HG03135 (cell line): ENCODE measurements around the gene APOBR.
"Not testable (repeated sequence)": the region's sequence is repeated elsewhere in the genome, so short reads cannot be mapped to it uniquely, and the experiment has no call there.

ENCODE experiments used
- ATAC-seq: cut with Tn5 transposase; IDR thresholded peaks from one replicate; pipeline ENCODE4 v1.9.1; 2021; ENCODE audit warnings: mild to moderate bottlenecking, moderate library complexity; ENCODE audit not compliant: unreplicated experiment

The APOBR gene

GRCh38 chr16:28494121-28494851 is at the start of gene APOBR:
Gene APOBR, plus strand, starts transcription at chr16:28494643. Its CDS starts 39 bp downstream, at chr16:28494682.
- ATAC-seq: peak; percentile 45

- ATAC-seq: not testable (repeated sequence)
Observed at GRCh38 chr16:28446388-28446787, 48.1 kb upstream of the APOBR start.

GRCh38 chr16:28447081-28447480 is 47.4 kb upstream of the APOBR start:
- not testable (repeated sequence) for ATAC-seq

- ATAC-seq: no peak
Observed at GRCh38 chr16:28473714-28474265, 20.7 kb upstream of the APOBR start.

- ATAC-seq: no peak
Observed at GRCh38 chr16:28475221-28475620, 19.2 kb upstream of the APOBR start.

- no peak for ATAC-seq
Observed at GRCh38 chr16:28477311-28477920, 17.0 kb upstream of the APOBR start.

- ATAC-seq: no peak
Observed at GRCh38 chr16:28478506-28479180, 15.8 kb upstream of the APOBR start.

GRCh38 chr16:28482026-28482425 is 12.4 kb upstream of the APOBR start:
- ATAC-seq: no peak

GRCh38 chr16:28483361-28483760 is 11.1 kb upstream of the APOBR start:
- ATAC-seq: not testable (repeated sequence)

- no peak for ATAC-seq
Observed at GRCh38 chr16:28486266-28486665, 8.2 kb upstream of the APOBR start.

GRCh38 chr16:28491230-28491969 is 3.0 kb upstream of the APOBR start:
- ATAC-seq: peak; percentile 10

GRCh38 chr16:28491970-28492474 is 2.4 kb upstream of the APOBR start, which contains the start of gene CLN3:
Gene CLN3, minus strand, starts transcription at chr16:28492074. Its CDS starts 315 bp downstream, at chr16:28491759.
- ATAC-seq: peak; percentile 70

- ATAC-seq: no peak
Observed at GRCh38 chr16:28492511-28492910, 1.9 kb upstream of the APOBR start.

GRCh38 chr16:28495098-28495793 is 803 bp downstream of the APOBR start:
- ATAC-seq: no peak

- no peak for ATAC-seq
Observed at GRCh38 chr16:28495795-28496749, 1.6 kb downstream of the APOBR start.

- ATAC-seq: no peak
Observed at GRCh38 chr16:28496844-28497243, 2.4 kb downstream of the APOBR start.

- no peak for ATAC-seq
Observed at GRCh38 chr16:28497386-28497785, 2.9 kb downstream of the APOBR start.

- ATAC-seq: no peak
Observed at GRCh38 chr16:28497861-28498599, 3.6 kb downstream of the APOBR start.
